ENCODE results near the gene UBAC1.
"Not testable (repeated sequence)": the region's sequence is repeated elsewhere in the genome, so short reads cannot be mapped to it uniquely, and the experiment has no call there.

Gene UBAC1

DNA sequence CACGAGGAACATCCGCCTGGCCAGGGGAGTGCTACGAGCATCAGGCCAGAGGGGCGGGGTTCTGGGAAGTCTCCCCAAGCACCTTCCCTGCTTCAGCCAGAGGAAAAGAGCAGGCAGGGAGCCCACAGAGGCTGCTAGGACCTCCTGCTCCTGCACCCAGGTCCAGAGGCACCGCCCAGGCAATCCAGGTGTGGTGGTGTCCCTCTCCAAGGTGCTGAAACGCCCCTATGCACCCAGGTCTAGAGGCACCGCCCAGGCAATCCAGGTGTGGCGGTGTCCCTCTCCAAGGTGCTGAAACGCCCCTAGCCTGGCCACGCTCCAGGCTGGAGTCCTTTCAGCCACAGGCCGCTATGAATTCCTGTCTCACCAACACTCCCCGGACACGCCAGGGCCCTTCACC is 10.7 kb upstream of the UBAC1 start:
- DNase-seq (ENCODE audit: low read depth): peak; percentile 40
- no peak overlapping the region for H3K4me3 ChIP-seq (ENCODE audit: low read depth, low read length)

DNA sequence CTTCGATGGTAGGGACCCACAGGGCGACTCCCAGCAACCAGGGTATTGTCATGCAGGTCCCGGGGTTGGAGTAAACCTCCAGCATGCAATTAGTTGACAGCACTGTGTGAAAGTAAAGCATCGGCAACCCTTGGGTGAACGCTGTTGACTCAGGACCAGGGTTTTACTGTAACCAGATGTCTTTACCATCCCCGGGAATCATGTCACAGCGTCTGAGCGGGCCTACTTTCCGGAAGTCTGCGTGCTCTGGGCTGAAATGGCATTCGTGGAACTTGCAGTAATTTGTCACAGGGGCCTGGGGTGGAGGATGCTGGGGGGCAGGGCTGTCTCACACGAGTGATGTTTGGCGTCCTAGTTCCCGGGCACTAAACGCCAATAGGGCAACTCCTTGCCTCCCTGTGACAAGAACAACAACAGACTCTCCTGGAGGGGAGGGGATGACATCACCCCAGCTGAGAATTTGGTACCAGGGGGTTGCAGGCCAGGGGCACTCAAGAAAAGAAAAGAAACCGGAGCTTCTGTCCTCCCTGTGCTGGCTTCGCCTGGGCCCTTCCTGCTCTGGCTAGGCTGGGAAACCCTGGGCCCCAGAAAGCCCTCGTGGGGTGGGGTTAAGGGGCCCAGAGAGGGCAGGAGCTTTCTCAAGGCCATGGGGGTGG is 10.1 kb upstream of the UBAC1 start:
- TF ChIP-seq, protein P1, sequence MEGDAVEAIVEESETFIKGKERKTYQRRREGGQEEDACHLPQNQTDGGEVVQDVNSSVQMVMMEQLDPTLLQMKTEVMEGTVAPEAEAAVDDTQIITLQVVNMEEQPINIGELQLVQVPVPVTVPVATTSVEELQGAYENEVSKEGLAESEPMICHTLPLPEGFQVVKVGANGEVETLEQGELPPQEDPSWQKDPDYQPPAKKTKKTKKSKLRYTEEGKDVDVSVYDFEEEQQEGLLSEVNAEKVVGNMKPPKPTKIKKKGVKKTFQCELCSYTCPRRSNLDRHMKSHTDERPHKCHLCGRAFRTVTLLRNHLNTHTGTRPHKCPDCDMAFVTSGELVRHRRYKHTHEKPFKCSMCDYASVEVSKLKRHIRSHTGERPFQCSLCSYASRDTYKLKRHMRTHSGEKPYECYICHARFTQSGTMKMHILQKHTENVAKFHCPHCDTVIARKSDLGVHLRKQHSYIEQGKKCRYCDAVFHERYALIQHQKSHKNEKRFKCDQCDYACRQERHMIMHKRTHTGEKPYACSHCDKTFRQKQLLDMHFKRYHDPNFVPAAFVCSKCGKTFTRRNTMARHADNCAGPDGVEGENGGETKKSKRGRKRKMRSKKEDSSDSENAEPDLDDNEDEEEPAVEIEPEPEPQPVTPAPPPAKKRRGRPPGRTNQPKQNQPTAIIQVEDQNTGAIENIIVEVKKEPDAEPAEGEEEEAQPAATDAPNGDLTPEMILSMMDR (IDR thresholded peaks at IDR 0.05; ENCODE audit: insufficient read depth, low read depth, low read length, missing control alignments): no peak
- DNase-seq (ENCODE audit: low read depth): no peak
- H3K4me3 ChIP-seq (ENCODE audit: low read depth, low read length): no peak overlapping the region

More for the DNA sequence above, 10.7 kb upstream of the UBAC1 start:
- TF ChIP-seq, protein P1 (IDR thresholded peaks at IDR 0.05; ENCODE audit: insufficient read depth, low read depth, low read length, missing control alignments): no peak

DNA sequence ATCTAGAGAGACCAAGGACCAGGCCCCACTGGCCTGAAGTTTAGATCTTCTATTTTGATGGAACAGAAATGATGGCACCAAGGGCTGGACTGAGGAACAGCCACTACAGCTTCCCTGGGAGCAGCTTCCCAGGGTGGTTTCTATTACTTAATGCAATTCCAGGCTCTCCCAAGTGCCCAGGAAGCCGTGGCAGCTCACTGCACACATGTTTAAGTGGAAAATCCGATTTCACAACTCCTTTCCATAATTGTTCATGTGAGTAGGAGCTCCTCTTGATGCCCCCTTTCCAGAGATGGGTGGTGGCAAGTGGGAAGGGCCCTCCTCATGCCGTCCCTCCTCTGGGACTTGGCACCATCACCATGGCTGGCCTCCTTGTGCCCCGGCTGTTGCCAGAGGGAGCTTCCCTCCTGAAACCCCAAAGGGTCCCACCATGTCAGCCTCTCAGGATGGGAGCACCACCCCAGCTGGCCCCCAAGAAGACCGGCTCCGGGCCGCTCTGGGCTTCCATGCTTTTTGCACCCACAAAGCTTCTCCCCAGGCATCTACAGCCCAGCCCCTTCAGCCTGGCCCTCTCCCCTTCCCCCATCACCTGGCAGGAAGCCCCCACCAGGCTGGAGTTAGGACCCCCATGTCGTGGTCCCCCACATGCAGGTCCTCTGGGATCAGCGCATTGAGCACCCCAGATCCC is 9.1 kb upstream of the UBAC1 start:
- TF ChIP-seq, protein P1 (IDR thresholded peaks at IDR 0.05; ENCODE audit: insufficient read depth, low read depth, low read length, missing control alignments): no peak
- no peak for DNase-seq (ENCODE audit: low read depth)
- H3K4me3 ChIP-seq (ENCODE audit: low read depth, low read length): no peak overlapping the region

GRCh38 chr9:135969064-135969683 is 8.0 kb upstream of the UBAC1 start:
- no peak overlapping the region for H3K4me3 ChIP-seq (ENCODE audit: low read depth, low read length)
- TF ChIP-seq, protein P1 (IDR thresholded peaks at IDR 0.05; ENCODE audit: insufficient read depth, low read depth, low read length, missing control alignments): no peak
- DNase-seq (ENCODE audit: low read depth): no peak

DNA sequence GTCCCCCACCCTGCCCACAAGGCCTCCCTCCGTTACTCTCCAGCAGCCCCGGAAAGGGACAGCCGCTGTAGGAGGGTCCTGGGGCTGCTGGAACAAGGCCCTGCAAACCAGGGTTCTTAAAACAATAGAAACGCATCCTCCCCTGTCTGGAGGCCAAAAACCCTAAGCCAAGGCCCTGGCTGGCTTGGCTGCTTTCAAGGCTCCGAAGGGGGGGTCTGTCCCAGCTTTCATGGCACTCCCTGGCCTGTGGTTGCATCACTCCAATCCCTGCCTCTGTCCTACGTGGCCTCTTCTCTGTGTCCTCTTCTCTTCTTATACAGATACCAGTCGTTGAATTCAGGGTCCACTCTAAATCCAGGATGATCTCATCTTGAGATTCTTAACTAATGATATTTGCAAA is 7.4 kb upstream of the UBAC1 start:
- TF ChIP-seq, protein P1 (IDR thresholded peaks at IDR 0.05; ENCODE audit: insufficient read depth, low read depth, low read length, missing control alignments): no peak
- DNase-seq (ENCODE audit: low read depth): no peak

GRCh38 chr9:135968083-135968476 is 6.9 kb upstream of the UBAC1 start:
- TF ChIP-seq, protein P1 (IDR thresholded peaks at IDR 0.05; ENCODE audit: insufficient read depth, low read depth, low read length, missing control alignments): no peak
- H3K4me3 ChIP-seq (ENCODE audit: low read depth, low read length): no peak overlapping the region
- DNase-seq (ENCODE audit: low read depth): no peak

More for the DNA sequence above, 7.4 kb upstream of the UBAC1 start:
- no peak overlapping the region for H3K4me3 ChIP-seq (ENCODE audit: low read depth, low read length)

DNA sequence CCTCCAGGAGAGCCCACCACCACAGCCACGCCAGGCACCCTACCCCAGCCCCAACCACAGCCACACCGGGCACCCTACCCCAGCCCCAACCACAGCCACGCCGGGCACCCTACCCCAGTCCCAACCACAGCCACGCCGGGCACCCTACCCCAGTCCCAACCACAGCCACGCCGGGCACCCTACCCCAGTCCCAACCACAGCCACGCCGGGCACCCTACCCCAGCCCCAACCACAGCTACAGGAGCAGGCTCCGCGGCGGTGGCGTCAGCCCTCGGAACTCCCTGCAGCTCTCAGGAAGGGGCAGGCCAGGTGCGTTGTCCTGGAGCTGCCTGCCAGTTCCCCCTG is 5.7 kb upstream of the UBAC1 start:
- not testable (repeated sequence) for DNase-seq (ENCODE audit: low read depth)

More for the DNA sequence above, 5.7 kb upstream of the UBAC1 start:
- not testable (repeated sequence) for H3K4me3 ChIP-seq (ENCODE audit: low read depth, low read length)
